GM12892 (cell line): Measurements from ENCODE around the gene EFS.

Source experiments
- DNase-seq: peaks from one replicate; pipeline ENCODE4 v3.0.0; 2011; ENCODE audit not compliant: insufficient read length
- FAIRE-seq: peaks from 2 replicates; lab custom pipeline; 2011; peaks lifted over from hg19 to GRCh38; lab: Jason Lieb, UNC
- POLR2A ChIP-seq: IDR thresholded peaks from 2 replicates; pipeline ENCODE4 v1.6.1; 2011; ENCODE audit warnings: low read depth, low read length, control low read depth
- POLR2AphosphoS5 ChIP-seq: IDR thresholded peaks from 2 replicates; pipeline ENCODE4 v1.6.1; 2011; ENCODE audit warnings: low read depth, low read length, control low read depth
- TAF1 ChIP-seq: IDR thresholded peaks from 2 replicates; pipeline ENCODE4 v1.6.1; 2011; ENCODE audit warnings: low read depth, mild to moderate bottlenecking, control low read depth, low read length, borderline replicate concordance

The EFS gene

DNA sequence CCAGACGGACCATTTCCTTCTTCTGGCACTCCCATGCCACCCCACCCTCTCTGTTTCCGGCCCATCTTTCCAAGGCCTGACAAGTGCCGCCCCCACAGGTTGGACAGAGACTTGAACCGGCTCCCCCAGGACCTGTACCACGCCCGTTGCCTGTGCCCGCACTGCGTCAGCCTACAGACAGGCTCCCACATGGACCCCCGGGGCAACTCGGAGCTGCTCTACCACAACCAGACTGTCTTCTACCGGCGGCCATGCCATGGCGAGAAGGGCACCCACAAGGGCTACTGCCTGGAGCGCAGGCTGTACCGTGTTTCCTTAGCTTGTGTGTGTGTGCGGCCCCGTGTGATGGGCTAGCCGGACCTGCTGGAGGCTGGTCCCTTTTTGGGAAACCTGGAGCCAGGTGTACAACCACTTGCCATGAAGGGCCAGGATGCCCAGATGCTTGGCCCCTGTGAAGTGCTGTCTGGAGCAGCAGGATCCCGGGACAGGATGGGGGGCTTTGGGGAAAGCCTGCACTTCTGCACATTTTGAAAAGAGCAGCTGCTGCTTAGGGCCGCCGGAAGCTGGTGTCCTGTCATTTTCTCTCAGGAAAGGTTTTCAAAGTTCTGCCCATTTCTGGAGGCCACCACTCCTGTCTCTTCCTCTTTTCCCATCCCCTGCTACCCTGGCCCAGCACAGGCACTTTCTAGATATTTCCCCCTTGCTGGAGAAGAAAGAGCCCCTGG is 10.7 kb upstream of the EFS start:
- no peak for DNase-seq
- FAIRE-seq, result no peak
- TF ChIP-seq POLR2AphosphoS5 (no peak), TAF1 (no peak), POLR2A (no peak)

DNA sequence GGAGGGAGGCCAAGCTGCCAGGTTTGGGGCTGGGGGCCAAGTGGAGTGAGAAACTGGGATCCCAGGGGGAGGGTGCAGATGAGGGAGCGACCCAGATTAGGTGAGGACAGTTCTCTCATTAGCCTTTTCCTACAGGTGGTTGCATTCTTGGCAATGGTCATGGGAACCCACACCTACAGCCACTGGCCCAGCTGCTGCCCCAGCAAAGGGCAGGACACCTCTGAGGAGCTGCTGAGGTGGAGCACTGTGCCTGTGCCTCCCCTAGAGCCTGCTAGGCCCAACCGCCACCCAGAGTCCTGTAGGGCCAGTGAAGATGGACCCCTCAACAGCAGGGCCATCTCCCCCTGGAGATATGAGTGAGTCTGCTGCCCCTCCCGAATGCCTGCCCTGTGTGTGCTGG is 8.1 kb upstream of the EFS start:
- FAIRE-seq (no peak), DNase-seq (no peak)
- TF ChIP-seq POLR2A, result no peak
- no peak for TF ChIP-seq TAF1
- TF ChIP-seq POLR2AphosphoS5, result no peak

DNA sequence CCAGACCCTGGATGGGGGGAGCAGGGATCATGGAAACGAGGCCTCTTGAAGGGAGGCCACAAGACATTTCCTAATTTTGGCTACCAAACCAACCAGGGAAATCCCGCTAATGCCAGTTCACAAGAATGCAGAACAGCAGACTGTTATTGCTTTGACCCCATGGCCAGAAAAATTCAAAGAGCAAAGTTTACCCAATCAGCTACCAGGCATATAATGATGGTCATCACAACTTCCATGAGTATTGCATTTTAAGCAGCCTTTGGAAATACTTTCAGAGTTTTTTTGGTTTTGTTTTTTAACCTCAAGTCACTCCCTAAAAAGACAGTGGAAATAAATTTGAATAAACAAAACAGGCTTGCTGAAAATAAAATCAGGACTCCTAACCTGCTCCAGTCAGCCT is 7.5 kb upstream of the EFS start, which contains the start of gene IL25:
Gene IL25, plus strand, starts transcription at position 301 of the 400 bp plus-strand sequence.
- TF ChIP-seq POLR2A (no peak), POLR2AphosphoS5 (no peak)
- no peak for FAIRE-seq
- no peak for DNase-seq

DNA sequence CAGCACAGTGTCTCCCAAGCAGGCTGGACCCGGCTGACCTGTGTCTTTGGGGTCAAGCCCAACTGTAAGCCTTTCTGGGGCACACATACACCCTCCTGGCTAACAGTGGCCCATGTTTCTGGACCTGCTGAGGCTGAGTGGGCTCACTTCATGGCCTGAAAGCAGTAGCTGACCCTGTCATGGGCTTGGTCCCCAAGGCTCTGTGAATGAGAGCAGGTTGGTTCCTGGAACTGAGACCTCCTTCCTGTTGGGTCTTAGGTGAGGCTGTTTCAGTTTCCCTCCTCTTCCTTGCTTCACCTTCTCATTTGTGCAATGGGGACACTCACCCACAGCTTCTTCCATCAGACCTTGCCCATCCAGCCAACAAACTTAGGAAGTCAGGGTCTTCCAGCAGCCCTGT is 6.9 kb upstream of the EFS start:
- TF ChIP-seq POLR2A (no peak), TAF1 (no peak), POLR2AphosphoS5 (no peak)
- DNase-seq, result no peak
- FAIRE-seq, result no peak

DNA sequence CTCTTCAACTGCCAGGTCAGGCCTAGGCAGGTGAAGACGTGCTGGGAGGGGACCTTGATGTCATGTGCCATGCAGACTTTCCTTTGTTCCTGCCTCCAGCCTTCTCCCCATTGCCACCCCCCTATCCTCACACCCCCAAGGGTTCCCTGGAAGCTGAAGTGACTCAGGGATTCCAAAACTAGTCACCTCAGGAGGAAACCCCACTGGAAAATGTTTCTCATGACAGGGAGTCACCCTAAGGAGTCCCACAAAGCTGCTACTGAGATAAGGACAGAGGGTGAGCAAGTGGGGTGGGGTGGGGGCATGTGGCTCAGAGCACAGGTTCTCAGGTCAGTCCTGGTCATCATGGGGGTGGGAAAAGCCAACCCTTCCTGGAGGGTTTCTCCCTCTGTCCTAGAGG is 5.2 kb upstream of the EFS start:
- no peak for DNase-seq
- TF ChIP-seq POLR2AphosphoS5 (no peak), POLR2A (no peak), TAF1 (no peak)
- no peak for FAIRE-seq

DNA sequence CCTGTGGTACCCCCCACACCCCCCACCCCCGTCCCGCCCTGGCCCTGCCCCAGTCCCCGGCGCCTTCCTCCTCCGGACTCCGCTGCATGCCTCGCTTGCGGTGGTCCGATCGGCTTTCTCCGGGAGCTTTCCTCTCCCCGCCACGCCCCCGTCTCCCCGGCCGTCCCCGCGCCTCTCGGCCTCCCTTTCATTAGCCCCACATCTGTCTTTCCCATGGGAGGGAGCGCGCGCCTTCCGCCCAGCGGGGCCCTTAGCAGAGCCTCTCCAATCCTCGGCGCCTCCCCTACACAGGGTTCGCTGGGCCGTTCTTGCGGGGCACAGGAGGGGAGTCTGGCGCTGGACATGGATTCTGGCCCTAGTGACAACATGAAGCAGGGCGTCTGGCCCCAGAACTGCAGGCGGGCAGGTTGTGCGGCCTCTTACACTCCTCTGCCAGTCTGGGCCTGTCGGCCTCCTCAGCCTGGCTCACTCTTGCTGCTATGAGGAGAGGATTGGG is 1.5 kb upstream of the EFS start:
- no peak for FAIRE-seq
- DNase-seq, result no peak
- TF ChIP-seq POLR2AphosphoS5, result no peak

DNA sequence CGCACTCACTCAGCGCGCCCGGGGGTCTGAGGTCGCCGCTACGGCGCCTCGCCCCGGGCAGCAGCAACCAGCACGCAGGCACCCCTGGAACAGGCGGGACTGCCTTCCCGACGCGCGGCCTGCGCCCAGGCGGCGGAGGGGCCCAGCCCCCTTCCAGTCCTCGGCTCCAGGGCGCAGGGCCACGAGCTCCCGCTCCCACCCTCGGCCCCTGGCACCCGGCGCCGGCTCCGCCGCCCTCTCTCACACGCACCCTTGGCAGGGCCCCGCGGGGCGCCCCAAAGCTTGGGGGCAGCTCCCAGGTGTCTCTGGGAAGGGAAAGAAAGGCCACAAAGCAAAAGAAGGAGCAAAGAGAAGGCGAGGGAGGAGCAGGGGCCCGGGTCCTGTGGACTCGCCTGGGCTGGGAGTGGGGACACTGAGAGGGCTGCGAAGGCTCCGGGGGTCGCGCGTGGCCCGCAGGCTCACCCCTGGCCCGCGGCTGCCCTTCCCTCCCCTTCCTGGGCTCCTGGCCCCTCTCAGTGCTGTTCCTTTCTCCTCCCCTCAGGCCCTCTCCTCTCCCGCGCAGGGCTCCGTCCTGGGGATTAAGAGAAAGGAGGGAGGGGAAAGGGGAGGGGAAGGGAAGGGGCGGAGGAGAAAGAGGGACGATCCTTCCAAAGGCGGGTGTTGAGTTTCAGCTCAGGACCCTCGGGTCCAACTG is 907 bp upstream of the EFS start:
- no peak for DNase-seq
- no peak for TF ChIP-seq TAF1
- no peak for TF ChIP-seq POLR2A
- no peak for TF ChIP-seq POLR2AphosphoS5
- FAIRE-seq, result no peak

DNA sequence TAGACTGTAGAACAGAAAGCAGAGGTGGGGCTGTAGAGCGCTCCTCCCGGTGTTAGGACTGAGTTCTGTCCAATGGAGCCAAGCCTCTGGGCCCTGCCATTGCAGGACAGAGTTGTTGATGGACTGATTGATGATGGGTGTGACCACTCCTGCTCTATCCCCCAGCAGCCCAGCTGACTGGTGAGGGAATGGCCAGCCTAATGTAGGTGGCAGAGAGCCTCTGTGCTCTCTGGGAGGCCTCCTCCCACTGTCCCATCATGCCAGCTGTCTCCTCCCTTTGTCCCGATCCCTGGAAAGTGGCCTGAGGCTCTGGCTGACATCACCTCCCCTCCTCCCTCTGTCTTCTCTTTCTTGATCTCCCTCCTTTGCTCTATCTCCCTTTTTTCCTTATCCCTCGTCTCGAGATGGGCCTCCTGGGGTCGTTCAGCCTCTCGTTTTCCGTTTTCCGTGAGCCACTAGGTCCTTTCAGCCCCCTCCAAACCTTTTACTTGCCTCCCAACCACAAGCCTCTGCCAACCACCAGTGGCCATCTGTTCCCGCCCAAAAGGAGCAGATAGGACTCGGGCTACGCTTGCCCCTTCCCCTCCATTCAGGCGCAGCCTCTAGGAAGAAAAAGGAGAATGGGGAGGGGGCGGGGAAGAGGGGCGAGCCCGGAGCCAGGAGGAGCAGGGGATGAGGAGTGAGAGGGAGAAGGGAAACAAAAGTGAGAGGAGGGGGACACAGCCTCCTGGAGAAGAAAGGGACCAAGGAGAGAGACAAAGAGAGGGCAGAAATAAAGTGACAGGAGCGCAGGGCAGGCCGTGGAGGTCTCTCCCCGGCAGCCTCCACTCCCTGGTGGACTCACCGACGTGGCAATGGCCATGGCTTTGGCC is 572 bp downstream of the EFS start:
- TF ChIP-seq TAF1, result no peak
- no peak for TF ChIP-seq POLR2A
- TF ChIP-seq POLR2AphosphoS5, result no peak
- FAIRE-seq, result no peak
- no peak for DNase-seq

DNA sequence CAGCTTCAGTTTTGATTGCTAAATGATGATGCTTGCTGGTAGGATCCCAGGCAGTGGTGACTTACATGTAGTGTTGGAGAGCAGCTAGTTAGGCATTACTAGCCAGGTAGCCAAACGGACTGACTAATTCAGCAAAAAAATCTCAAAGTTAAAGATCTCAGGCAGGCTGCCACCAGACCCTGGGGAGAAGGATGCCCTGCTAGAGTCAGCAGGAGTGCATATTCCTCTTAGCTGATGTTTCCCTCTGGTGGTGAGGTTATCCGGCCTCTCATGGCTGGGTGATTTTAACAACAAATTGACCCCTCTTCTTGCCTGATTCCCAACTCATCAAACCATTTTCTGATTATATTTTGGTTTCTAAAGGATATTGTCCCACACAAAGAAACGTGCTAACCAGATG is 2.8 kb downstream of the EFS start:
- DNase-seq, result no peak
- TF ChIP-seq TAF1 (no peak), POLR2A (no peak), POLR2AphosphoS5 (no peak)
- no peak for FAIRE-seq

DNA sequence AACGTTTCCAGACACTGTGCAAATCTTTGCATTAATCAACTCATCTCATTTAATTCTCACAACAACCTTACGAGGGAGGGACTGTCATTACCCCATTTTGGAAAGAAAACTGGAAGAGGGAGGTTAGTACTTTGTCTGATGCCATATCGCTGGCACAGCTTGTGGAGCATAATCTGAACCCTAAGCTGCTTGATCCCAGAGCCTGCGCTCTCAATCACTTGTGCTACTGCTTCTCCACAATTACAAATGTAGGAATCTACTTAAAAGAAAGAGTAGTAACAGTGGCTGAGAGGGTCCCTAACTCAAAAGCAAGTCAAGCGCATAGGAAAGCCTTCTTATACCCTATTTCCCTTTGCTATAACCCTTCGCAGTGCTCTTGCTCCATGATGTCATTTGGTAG is 3.2 kb downstream of the EFS start:
- TF ChIP-seq POLR2AphosphoS5, result no peak
- TF ChIP-seq TAF1, result no peak
- FAIRE-seq, result no peak

DNA sequence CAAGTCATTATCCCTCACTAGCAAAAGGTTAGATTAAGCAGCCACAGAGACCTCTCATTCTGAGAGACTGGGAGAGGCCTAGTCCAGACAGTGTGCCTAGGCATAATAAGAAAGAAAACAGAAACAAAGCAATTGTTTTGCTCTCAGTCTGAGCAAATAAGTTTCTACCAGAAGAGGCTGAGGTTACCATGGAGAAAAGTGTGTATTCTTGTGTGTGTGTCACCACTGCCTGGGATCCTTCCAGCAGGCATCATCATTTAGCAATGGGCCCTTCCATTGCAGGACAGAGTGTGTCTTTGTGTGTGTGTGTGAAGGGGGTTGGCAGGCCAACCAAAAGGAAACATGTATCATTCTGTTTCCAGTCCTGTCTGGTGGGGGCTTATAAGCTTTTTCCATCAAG is 3.7 kb downstream of the EFS start:
- no peak for TF ChIP-seq POLR2AphosphoS5
- no peak for TF ChIP-seq TAF1
- no peak for TF ChIP-seq POLR2A
- FAIRE-seq, result peak; percentile 14
- DNase-seq, result no peak

More for the DNA sequence above, 3.2 kb downstream of the EFS start:
- no peak for DNase-seq

DNA sequence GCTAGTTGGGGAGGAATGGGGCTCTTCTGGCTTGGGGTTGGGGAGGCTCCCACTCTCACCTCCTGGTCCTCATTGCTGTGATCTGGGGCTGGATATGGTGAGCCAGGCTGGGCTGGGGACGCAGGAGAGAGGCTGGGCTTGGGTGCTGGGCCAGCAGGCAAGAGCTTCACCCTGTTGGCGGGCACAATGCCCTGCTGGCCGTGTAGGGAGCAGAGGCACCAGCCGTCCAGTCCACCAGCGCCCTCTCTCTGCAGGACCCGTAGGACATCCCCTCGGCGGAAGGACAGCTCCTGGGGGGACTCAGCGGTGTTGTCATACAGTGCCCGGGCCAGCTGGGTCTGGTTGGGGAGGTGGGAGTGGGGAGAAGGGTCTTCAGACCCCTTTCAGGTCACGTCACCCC is 4.5 kb downstream of the EFS start:
- TF ChIP-seq TAF1 (no peak), POLR2A (no peak), POLR2AphosphoS5 (no peak)
- FAIRE-seq (no peak), DNase-seq (no peak)
